ENCODE results near the gene C10orf105.

The C10orf105 gene

GRCh38 chr10:71751515-71752224, 32.1 kb upstream of the C10orf105 start:
- no peak for DNase-seq

- no peak for DNase-seq
Measured at GRCh38 chr10:71750986-71751385, 31.4 kb upstream of the C10orf105 start.

DNA sequence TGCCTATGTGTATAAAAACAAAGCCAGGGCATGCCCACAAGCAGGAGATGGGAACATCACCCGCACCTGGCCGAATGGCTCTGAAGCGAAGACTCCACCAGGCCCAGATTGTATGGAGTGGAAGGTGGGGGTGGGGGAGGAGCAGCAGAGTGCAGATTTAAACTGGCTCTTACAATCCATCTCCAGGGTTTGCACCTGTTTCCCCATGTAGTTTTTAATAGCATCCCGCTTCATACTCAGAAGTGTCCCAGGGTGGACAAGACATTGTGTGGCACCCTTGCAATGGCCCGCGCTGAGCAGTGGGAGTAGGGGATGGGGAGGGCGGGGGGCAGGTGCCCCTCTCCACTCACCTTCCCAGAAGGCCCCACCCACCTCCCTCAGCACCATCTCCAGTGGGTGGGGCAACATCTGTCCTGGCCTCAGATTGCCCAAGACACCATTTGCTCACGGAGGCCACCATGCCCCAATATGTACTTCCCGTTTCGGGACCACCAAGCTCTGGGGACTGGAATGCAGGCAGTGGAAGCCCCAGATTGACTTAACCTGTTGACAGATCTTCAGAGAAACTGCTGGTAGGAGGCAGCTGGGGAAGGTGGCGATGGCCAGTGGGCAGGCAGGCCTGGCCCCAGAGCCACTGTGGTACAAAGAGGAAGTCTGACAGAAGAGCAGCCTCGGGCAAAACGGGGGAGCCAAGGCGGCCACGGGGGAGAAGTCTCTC, 30.7 kb upstream of the C10orf105 start:
- DNase-seq, result no peak

DNA sequence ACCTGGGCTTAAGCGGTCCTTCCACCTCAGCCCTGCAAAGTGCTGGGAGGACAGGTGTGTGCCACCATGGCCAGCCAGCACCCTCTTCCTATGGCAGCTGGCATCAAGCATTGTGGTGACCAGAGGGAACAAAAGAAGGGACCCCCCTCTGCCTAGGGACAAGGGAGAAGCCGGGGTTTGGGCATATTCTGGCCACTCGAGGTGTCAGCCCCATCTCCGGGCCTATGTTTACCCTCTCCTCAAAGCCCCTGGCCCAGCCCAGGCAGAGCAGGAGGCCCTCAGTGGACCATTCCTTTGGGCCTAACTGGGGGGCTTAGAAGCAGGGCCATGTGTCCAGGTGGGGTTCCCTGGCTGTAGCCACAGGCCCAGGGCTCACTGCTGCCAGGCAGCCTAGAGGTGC, 29.8 kb upstream of the C10orf105 start:
- no peak for DNase-seq

GRCh38 chr10:71748671-71749191, 29.2 kb upstream of the C10orf105 start:
- no peak for DNase-seq

DNA sequence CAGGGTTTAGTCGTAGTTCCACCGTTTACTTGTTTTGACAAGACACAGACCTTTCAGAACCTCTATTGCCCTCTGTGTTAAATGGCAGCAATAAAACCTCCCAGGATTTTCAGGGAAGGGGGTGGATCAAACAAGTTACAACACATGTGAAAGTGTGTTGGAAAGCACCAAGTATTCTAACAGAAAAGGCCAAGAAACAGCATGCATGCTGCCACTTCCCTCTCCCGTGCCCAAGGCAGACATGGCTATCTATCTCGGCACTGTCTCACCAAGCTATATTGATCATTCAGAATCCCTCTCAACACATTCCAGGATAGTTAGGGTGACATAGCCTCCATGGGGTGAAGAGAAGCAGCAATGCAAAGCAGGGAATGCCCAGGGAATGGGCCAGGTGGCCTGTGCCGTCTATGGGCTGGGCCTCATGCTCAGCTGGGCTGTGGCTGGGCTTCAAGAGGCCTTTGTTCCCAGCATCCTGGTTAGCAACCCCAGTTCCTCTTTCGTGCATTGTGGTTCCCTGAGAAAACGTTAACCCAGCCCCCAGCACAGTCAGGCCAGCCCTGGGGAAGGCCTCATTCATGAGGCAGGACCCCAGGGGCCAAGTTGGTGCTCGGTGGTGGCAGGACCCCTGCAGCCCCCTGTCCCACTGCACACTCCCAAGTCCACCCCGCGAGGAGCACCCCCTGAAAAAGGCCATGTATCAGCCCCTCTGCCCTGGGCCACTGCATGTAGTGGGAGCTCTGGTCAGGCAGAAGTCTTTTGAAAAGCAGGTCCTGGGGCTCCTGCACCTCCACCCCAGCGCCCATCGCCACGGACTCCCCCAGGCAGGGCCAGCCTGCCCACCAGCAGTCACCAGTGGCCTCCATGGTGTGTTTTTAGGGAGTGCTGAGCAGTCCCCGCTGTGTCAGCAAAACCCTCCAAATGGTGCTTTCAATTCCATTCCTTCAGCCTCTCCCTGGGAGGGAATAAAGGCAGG, 28.3 kb upstream of the C10orf105 start:
- no peak for DNase-seq

- no peak for DNase-seq
Measured at GRCh38 chr10:71747039-71747531, 27.5 kb upstream of the C10orf105 start.

- no peak for DNase-seq
Measured at GRCh38 chr10:71746344-71747037, 26.9 kb upstream of the C10orf105 start.

- DNase-seq, result no peak
Measured at GRCh38 chr10:71745664-71746250, 26.2 kb upstream of the C10orf105 start.

- no peak for DNase-seq
Measured at GRCh38 chr10:71744897-71745663, 25.5 kb upstream of the C10orf105 start.

GRCh38 chr10:71743866-71744265, 24.3 kb upstream of the C10orf105 start:
- no peak for DNase-seq

DNA sequence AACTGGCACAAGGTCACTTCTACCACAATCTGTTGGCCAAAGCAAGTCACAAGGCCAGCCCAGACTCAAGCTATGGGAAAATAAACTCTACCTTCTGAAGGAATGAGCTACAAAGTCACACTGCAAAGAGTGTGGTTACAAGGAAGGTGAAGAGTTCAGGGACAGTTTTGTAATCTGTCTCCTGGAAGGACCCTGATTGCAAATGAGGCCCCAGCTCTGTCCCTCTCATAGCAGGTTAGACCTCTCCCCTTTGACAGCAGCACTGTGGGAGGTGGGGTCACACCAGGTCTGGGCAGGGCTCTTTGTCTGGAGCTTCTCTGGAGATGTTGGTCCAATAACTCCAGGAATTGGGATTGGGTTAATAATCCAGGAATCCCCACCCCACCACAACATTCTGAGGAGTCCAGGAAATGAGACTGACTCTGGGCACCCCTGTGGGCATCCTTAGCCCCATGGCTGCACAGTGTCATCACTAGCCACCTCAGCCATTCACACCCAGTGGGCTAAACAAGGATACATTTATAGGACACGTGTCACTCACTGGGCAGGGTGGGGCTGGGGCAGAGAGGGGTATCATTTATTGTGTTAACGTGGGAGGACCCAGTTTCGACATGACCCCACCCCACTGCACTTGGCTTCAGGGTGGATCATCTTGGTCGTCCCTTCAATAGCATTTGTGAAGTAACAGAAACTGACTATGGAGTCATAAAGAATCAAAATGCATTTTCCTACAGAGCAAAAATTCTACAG, 23.7 kb upstream of the C10orf105 start:
- no peak for DNase-seq

GRCh38 chr10:71742301-71743088, 22.9 kb upstream of the C10orf105 start:
- DNase-seq, result no peak

DNA sequence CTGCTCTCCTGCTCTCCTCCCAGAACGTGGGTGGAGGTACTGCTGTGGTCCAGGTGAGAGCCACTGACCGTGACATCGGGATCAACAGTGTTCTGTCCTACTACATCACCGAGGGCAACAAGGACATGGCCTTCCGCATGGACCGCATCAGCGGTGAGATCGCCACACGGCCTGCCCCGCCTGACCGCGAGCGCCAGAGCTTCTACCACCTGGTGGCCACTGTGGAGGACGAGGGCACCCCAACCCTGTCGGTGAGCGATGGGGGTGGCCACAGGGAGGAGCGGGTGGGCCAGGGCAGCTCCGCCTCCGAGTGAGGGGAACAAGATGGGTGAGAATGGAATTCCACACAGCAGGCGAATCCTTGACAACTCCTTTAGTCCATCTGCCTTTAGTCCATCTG, 22.1 kb upstream of the C10orf105 start:
- DNase-seq, result no peak

DNA sequence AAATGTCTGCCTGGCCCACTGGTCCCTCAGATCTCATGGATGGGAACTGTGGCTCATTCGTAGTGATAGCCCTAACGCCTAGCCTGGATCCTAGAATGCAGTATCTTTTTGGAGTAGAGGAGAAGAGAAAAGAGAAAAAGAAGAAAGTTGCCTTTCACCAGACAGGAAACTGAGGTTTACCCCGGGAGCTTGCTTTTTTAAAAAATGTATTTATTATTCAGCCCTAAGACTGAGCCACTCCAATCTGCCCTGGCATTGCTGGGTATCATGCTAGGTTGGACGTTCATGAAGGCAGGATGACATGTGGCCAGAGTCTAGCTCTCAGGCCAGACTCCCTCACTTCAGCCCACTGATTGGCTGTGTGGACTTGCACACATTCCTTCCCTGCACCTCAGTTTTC, 21.5 kb upstream of the C10orf105 start:
- no peak for DNase-seq

DNA sequence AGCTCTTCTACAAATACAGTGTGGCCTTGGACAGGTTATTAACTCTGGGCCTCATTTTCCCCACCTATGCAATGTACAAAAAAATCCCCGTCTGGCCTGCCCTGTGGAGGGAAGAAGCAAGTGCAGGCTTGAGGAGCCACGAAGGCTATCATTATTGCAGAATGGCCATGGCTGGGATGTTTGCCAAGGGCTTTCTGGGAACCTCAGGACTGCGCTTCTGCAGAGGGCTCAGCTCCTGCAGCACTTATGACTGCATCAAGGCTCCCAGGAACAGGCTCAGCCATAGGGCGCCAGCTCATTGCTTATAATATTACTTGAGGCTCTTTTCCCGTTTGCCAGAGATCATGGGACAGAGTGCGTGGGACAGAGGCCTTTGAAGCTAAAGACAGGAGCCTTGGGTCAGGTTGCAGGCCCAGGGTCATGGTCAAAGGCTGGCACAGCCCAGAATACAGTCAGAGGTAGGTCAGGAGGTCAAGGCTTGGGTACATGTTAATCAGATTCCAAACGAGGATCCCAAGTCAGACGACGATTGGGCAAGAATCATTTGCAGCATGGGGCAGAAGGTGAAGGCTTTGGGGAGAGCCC, 20.6 kb upstream of the C10orf105 start:
- DNase-seq, result peak; percentile 11

- no peak for DNase-seq
Measured at GRCh38 chr10:71739358-71739900, 19.9 kb upstream of the C10orf105 start.

GRCh38 chr10:71737834-71738197, 18.2 kb upstream of the C10orf105 start:
- DNase-seq, result no peak

Data from NCI-H2227 treated with DMSO at 0.1 percent for 48 hours (cell line).